ENCODE measurements around the gene HTT-AS. TPM values are rescaled to one million over a fixed set of nuclear protein-coding genes. Genes with fewer than 3 reads are reported as not detected.
A peak's percentile ranks its signal among the peaks of the same experiment; 100 is the strongest.
"Not testable (repeated sequence)": the region's sequence is repeated elsewhere in the genome, so short reads cannot be mapped to it uniquely, and the experiment has no call there.

Gene HTT-AS
- total RNA-seq, 1 experiment from 2014 or later: not detected

DNA sequence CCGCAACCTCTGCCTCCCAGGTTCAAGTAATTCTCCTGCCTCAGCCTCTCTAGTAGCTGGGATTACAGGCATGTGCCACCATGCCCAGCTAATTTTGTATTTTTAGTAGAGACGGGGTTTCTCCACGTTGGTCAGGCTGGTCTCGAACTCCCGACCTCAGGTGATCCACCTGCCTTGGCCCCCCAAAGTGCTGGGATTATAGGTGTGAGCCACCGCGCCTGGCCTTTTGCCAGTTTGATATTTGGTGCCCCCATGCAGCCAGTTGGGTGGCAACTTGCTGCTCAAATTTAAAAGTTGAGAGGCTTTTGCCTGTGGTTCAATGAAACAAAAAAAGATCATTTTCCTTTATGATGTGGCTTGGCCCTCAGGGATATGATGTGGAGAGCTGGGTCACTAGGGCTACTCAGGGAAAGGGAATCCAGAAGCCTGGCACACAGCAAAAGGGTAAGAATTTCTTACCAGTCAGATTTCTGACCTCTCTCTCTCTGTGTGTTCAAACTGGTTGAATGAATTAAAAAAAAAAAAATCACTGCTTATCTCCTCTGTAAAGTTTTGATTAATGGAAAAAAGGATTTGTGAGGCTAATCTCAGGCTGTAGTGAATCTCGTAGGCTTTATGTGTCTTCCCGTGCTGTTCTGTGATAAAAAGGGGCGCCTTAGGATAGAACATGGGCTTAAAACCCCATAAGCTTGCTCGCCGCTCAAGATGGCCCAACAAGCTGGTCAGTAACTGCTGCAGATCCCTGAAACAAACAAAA is 23.0 kb downstream of the HTT-AS start:
- DNase-seq (ENCODE audit: low read depth): not testable (repeated sequence)

DNA sequence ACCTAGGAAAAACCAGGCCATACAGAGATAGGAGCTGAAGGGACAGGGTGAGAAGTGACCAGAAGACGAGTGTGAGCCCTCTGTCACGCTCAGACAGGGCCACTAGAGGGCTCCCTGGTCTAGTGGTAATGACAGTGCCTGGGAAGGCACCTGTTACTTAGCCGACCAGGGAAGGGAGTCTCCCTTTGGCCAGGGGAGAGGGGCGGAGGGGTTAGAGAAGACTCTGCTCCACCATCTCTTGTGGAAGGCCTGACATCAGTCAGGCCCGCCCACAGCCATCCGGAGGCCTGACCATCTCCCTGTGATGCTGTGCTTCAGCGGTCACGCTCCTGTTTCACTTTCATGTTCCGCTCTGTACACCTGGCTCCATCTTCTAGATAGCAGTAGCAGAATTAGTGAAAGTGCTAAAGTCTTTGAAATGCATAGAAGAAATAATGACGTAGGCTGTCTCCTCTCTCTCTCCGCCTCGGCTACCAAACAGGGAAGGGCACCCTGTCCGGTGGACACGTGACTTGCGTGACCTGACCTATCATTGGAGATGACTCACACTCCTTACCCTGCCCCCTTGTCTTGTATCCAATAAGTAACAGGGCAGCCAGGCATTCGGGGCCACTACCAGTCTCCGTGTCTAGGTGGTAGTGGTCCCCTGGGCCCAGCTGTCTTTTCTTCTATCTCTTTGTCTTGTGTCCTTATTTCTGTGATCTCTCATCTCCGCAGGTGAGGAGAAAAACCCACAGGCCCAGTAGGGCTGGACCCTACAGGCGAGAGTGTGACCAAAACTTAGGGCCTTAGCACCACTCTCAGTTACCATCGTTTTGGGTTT is 26.7 kb downstream of the HTT-AS start:
- DNase-seq (ENCODE audit: low read depth): peak; percentile 59

DNA sequence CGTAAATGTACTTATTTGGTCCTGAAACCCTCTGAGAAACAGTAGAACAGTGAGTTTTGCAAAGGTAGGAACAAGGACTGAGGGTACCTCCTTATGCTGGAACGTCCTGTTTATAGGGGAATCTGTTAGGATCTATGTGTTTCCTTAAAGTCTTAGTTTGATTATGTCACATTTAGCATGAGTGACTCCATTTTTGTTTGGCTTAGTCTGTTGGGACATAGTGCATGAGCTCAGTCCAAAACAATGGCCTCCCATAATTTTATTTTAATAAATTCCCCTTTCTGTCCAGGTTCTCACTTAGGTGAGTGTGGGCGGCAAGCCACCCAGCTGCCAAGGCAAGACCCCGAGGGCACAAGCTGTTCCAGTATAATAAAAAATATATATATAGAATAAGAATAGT is 27.7 kb downstream of the HTT-AS start:
- DNase-seq (ENCODE audit: low read depth): no peak

DNA sequence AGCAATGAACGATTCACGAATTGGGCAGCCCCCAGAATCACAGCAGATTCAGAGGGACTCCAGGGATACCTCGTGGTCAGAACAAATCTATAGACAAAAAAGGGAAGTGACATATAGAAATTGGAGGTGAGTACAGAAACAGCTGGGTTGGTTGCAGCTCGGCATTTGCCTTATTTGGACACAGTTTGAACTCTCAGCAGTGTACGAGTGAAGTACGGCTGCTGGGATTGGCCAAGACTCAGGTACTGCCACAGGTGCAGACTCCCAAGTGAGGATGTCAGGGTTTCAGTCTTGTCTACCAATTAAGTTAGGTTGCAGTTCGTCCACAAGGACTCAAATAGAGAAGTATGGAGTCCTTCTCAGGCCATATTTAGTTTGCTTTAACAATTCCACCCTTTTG is 28.2 kb downstream of the HTT-AS start:
- no peak for DNase-seq (ENCODE audit: low read depth)

DNA sequence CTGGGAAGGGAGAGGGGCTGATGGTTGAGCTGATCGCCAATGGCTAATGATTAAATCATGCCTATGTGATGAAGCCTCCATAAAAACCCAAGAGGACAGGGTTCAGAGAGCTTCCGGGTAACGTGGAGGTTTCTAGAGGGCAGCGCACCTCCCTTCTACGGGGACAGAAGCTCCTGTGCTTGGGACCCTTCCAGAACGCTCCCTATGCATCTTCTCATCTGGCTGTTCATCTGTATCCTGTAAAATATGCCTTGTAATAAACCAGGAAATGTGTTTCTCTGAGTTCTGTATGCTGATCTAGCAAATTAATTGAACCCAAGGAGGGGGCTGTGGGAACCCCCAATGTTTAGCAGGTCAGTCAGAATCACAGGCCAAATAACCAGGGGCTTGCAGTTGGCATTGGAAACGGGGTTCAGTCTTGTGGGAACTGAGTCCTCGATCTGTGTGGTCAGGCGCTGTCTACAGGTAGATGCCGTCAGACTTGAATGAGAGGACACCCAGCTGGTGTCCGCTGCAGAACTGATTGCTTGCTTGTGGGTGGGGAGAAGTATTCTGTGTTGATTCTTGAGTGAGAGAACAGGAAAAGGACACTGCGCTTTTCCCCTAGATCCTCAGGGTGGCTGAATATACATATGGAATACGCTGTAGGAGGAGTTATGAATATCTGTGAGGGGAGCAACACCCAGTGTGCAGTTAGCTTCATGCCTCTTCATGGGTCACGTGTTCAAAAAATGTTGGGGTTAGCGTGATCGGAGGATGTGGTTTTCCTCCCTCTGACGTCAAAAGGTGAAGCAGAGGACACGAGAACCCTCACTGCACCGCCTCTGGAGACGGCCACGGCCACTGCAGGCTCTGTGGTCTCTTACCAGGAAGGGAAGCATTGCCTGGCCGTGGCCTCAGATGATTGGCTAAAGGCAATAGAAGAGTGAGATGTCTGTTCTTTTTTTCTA is 29.2 kb downstream of the HTT-AS start:
- DNase-seq (ENCODE audit: low read depth): peak; percentile 65

DNA sequence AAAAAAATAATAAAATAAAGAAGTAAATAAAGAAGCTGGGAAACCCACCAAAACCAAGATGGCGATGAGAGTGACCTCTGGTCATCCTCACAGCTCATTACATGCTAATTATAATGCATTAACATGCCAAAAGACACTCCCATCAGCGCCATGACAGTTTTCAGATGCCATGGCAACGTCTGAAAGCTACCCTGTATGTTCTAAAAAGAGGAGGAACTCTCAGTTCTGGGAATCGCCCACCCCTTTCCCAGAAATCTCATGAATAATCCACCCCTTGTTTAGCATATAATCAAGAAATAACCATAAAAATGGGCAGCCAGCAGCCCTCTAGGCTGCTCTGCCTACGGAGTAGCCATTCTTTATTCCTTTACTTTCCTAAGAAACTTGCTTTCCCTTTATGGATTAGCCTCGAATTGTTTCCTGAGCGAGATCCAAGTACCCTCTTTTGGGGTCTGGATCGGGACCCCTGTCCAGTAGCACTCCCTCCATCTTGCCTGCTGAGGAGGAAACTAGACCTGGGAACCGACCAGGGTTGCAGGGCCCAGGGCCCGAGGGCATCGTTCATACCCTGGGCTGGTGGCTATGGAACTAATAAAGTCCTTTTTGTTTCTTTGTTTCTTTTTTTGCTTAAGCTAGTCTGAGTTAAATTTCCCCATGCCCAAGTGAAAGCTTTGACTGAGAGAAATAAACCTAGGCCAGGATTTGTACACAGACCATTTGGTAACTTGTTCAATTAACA is 30.9 kb downstream of the HTT-AS start:
- DNase-seq (ENCODE audit: low read depth): no peak

DNA sequence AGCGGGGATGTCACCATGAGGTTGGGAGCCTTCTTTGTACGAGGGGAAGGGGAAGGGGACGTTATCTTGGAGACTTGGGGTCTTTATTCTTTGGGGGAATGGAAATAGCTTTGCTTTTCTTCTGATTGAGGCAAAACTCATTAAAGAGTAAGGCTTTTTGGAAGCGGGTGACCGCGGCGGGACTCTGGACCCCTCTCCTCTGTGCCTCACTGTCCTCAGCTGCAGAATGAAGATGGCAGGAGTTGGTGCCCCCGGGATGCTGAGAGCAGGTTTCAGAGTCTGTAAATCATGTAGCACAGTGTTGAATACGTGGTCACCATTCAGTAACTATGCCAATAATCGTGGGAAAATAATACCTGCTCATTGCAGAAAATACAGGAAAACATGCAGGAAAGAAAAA is 32.1 kb downstream of the HTT-AS start:
- no peak for DNase-seq (ENCODE audit: low read depth)

DNA sequence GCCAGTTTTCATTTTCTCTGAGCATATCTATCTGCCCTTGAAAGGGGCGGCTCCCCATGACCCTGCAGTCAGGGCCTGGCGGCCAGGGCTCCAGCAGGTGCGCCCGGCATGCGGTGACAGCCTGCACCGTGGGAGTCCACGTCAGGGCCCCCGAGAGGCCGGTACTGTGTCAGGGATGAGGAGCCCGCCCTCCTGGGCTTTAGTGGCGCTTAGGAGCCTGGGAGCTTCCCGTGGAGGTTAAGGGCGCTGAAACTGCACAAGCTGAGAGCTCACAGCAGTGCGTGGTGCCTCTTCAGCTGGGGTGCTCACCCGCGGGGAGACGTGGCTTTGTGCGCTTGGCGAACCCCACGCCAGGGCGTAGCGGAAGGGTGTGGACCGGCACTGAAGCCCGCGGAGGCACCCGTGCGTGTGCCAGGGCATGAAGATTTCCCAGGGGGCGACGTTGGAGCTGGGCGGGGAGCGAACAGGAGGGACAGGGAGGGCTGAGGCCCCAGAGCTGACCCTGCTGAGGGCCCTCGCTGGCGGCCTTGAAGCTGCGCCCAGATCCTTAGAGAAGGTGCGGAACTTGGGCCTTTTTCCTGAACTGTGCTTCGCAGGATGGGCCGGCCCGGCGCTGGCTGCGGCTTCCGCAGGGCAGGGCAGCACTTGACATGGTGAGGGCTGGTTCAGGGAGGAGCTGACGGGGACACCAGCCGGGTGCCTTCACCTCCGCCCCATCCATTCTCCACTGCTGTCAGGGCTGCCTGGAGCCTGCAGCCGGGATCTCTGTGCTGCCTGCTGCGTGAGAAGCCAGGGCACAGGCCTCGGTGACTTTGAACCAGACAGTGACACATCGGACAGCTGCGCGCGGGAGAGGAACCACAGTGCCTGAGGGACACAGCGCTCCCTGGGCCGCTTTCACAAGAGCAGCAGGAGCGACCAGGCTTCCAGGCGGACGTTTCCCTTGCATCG is 32.9 kb downstream of the HTT-AS start:
- peak; percentile 19 for DNase-seq (ENCODE audit: low read depth)

DNA sequence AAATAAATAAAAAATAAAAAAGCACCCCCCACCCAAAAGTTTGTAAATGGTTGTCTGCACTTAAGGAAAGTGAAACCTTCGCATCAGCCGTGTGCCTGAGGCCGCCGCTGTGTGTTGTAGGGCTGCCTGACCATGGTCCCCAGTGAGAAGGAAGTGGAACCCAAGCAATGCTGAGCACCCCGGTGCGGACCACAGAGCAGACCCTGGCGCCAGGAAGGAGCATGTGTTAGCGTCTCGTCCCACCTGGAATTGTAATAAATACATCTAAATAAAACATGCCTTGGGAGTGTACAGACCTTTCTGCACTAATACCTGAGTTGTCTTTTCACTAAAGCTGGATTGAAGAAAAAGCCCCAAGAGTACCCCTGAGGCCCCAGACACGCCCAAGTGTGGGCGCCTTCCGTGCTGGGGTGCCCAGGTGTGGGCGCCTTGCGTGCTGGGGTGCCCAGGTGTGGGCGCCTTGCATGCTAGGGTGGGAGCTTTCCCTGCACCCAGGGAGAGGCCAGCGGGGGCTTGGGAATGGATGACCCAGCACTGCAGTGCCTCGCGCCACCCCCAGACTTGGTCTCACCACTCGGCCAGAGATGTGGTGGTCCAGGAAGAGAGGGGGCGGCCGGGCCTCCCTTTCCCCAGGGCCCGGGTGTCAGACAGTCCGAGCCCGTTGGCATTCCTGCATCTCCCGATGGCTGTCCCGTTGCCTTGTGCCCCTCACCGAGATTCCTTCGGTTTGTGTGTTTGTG is 33.7 kb downstream of the HTT-AS start:
- DNase-seq (ENCODE audit: low read depth): no peak

DNA sequence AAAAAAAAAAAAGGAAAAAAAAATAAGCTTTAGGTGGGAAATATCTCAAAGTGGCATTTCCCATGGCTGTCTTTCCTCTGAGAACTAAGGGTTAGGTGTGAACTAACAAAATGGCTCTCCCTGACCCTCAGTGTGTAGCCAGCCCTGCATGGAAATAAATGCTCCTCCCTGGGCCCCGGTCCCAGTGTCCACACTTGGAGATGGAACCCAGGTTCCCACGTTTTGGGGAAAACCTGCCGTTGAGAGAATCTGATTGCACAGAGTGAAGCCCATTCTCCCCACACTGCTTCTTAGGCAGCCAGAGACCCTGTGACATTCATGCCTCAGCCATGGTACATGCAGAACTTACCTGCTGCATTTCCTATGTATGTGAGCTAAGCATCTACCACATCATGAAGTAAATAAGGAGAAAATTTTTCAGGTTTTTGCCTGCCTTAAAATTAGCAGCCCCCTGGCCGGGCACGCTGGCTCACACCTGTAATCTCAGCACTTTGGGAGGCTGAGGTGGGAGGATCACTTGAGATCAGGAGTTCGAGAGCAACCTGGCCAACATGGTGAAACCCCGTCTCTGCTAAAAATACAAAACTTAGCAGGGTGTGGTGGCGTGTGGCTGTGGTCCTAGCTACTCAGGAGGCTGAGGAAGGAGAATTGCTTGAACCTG is 34.5 kb downstream of the HTT-AS start:
- DNase-seq (ENCODE audit: low read depth): no peak

DNA sequence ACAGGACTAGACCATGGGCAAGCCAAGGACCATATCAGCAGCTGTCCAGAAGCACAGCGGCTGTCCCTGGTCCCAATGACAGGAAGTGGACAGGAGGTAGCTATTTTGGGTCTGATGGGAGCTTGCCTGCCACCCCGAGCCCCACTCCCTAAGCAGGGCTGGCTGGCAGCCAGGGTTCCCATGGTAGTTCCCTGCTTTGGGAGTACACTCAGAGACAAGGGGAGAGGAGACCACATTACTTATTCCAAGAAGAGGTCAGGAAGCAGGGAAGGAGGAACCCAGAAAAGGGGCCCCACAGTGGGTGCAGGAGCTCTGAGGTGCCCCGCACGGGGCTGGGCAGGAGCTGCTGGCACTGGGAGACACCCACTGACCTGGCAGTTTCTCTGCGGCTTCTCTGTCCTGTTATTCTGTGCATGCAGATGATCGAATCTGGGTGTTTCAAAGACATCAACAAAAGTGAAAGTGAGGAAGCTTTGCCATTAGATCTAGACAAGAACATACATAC is 36.3 kb downstream of the HTT-AS start:
- DNase-seq (ENCODE audit: low read depth): peak; percentile 26

DNA sequence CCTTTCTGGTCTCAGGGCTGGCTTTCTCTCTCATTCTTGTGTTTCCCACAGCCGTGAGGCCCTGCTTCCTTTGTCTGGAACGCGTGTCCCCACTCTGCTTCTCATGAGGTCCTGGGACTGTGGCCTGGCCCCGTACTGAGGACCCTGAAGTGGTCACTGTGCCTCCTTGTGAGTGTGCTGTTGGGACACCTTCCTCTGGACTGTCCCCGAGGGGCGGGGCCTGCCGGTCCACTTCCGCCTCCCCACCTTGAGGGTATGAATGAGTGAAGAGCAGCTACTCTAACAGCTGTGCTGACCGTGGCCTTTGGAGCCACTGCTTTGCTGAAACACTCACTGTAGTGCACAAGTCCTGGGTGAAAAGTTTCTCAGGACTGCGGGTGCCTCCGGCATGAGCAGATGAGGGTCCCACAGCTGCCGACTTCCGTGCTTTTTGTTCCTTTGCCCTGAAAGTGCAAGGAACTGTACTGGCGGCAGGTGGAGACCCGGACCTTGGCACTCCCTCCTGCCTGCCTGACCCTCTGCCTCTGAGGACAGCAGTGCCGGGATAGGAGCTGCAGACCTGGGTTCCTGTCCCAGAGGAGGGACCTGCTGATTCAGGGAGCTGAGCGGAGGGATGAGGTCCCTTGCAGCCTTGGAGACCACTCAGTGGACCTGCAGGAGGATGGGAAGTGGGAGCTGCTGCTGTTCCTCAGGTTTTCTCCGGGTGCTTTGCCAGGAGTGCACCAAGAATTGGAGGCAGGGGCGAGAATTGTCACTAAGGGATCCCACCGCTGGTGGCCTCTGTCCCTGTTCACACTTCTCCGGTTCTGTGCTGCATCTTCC is 38.0 kb downstream of the HTT-AS start:
- DNase-seq (ENCODE audit: low read depth): no peak

DNA sequence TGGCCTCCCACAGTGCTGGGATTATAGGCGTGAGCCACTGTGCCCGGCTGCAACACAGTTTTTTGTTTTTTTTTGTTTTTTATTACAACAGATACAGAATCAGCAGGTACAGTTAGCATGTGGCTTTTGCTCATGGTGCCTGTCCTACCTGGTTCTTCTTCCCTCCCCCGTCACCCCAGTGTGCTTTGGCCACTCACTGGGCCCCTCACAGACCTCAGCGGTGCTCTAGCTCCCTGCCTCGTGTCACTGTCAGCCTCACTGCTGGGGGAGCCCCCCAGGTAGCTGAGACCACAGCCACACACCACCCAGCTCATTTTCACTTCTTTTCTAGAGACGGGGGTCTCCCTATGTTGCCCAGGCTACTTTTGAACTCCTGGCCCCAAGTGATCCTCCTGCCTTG is 38.7 kb downstream of the HTT-AS start:
- DNase-seq (ENCODE audit: low read depth): no peak

DNA sequence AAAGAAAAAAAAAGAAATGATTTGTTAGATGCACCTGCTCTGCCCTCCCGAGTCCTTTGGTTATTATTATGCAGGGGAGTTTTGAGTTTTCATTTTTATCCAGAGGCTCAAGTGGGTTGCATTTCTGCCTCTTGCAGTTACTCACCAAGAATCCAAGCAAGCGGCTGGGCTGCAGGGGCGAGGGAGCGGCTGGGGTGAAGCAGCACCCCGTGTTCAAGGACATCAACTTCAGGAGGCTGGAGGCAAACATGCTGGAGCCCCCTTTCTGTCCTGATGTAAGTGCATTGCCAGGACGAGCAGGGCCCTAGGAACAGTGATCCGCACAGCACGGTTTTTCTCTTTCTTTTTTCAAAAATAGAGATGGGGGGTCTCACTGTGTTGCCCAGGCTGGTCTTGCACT is 39.1 kb downstream of the HTT-AS start:
- no peak for DNase-seq (ENCODE audit: low read depth)

DNA sequence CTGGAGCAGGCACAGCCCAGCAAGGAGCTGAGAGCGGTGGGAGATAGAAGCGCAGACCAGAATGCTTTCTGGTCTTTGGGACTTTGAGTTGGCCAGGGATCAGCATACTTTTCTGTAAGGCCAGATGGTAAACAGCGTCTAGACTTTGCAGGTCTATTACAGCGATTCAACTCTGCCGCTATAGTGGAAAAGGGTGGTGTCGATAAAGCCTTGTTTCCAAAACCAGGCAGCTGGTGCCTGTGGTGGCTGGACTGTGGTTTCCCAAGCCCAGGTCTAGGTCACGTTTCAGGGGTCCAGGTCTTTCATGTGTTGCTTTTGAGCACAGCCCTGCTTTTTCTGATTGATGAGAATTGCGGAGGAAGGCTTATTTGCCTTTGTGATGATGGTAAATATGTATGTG is 40.1 kb downstream of the HTT-AS start:
- no peak for DNase-seq (ENCODE audit: low read depth)

DNA sequence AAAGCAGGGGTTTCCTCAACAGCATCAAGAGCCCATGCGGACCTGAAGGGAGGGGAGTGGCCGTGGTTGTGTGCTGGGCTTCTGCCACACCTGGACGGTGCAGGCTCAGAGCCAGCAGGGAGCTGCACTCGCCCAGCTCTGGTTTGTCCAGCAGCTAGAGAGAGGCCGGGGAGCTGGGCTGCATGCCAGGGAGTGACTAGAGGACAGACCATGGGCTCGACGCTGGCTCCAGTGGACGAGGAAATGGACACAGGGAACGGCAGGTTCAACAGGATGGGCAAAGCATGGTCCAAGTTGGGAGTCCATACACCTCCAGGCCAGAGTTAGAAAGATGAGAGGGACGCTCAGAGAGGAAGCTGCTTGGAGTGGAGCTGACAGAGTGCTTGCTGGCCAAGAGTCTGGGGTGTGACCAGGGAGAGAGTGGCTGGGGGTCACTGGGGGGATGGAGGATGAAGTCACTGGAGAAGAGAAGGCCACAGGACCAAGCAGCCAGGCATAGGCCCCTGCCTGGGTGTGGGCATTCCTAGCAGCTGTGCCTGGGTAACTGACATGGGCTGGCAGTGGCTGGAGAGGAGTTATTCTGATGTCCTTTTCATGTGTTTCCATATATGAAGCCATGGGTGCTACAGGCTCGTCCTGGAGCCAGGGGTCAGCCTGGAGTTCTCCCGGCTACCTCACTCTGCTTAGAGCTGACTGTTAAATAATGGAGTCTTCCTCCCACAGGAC is 42.8 kb downstream of the HTT-AS start:
- peak; percentile 43 for DNase-seq (ENCODE audit: low read depth)
